IMR-90 (cell line): Measurements from ENCODE around the gene WNT6. TPM values are rescaled to one million over a fixed set of nuclear protein-coding genes. Genes with fewer than 3 reads are reported as not detected.

Source experiments
- ATAC-seq: fragments of 200-7000 bp; cut with Tn5 transposase; 2 replicates; pipeline ENCODE4 v1.9.1; 2020; ENCODE audit warnings: low read depth, mild to moderate bottlenecking, moderate library complexity
- BruUV-seq: library from RNA; stranded (reverse); fragments of 400-500 nt; replicated peaks from 2 replicates; lab custom pipeline; 2021; lab: Mats Ljungman, UMichigan
- CTCF ChIA-PET: fragments of 300-600 bp; formaldehyde crosslinking; extraction: SDS; loops from one replicate; lab custom pipeline; 2021; ENCODE audit warnings: antibody characterized with exemption; lab: Yijun Ruan, JAX
- POLR2A ChIA-PET: fragments of 300-600 bp; sonication (Branson Sonifier 250); formaldehyde crosslinking; loops from one replicate; lab custom pipeline; 2022; ENCODE audit warnings: antibody characterized with exemption; ENCODE audit not compliant: unreplicated experiment; lab: Charles Lee
- DNase-seq: peaks from one replicate; pipeline ENCODE4 v3.0.0; 2013
- H2AFZ ChIP-seq: replicated peaks from 2 replicates; pipeline ENCODE3; 2013; ENCODE audit warnings: low read length, mild to moderate bottlenecking; ENCODE audit not compliant: poor library complexity
- H2AK5ac ChIP-seq: 2 replicates; pipeline ENCODE4 v1.6.1; 2013; ENCODE audit warnings: low read depth, low read length, inconsistent platforms
- H2AK9ac ChIP-seq: replicated peaks from 2 replicates; pipeline ENCODE3; 2013; ENCODE audit warnings: mild to moderate bottlenecking, low read depth, low read length, moderate library complexity; ENCODE audit not compliant: poor library complexity
- H2BK120ac ChIP-seq: 2 replicates; pipeline ENCODE4 v1.6.1; 2013; ENCODE audit warnings: low read depth, low read length, inconsistent platforms
- H2BK15ac ChIP-seq: 3 replicates; pipeline ENCODE4 v1.6.1; 2013; ENCODE audit warnings: low read depth, low read length, inconsistent platforms
- H2BK20ac ChIP-seq: 2 replicates; pipeline ENCODE4 v1.6.1; 2013; ENCODE audit warnings: low read depth, mild to moderate bottlenecking, inconsistent platforms, low read length, moderate library complexity
- H2BK5ac ChIP-seq: 2 replicates; pipeline ENCODE4 v1.6.1; 2013; ENCODE audit warnings: mild to moderate bottlenecking, low read depth, low read length, inconsistent platforms; ENCODE audit not compliant: poor library complexity, severe bottlenecking
- H3K14ac ChIP-seq: replicated peaks from 2 replicates; pipeline ENCODE4 v1.6.1; 2013; ENCODE audit warnings: low read depth, low read length, inconsistent platforms
- H3K18ac ChIP-seq: 2 replicates; pipeline ENCODE4 v1.6.1; 2013; ENCODE audit warnings: low read depth, low read length, control low read depth
- H3K23ac ChIP-seq: 2 replicates; pipeline ENCODE4 v1.6.1; 2013; ENCODE audit warnings: low read depth, low read length, inconsistent platforms
- H3K27ac ChIP-seq: 2 replicates; pipeline ENCODE4 v1.5.1; 2013; ENCODE audit warnings: mild to moderate bottlenecking, control low read depth, low read length; ENCODE audit not compliant: insufficient read depth
- H3K27me3 ChIP-seq: 2 replicates; pipeline ENCODE4 v1.6.1; 2013; ENCODE audit warnings: low read length; ENCODE audit not compliant: control insufficient read depth, insufficient read depth
- H3K36me3 ChIP-seq: 2 replicates; pipeline ENCODE4 v1.6.1; 2013; ENCODE audit warnings: low read length, mixed read lengths; ENCODE audit not compliant: control insufficient read depth, insufficient read depth
- H3K4ac ChIP-seq: 2 replicates; pipeline ENCODE4 v1.6.1; 2013; ENCODE audit warnings: low read depth, low read length, inconsistent platforms
- H3K4me1 ChIP-seq: 2 replicates; pipeline ENCODE4 v1.6.1; 2013; ENCODE audit warnings: low read length, mixed read lengths; ENCODE audit not compliant: control insufficient read depth, insufficient read depth
- H3K4me2 ChIP-seq: 2 replicates; pipeline ENCODE4 v1.6.1; 2013; ENCODE audit warnings: low read depth, mild to moderate bottlenecking, control low read depth, low read length, moderate library complexity
- H3K4me3 ChIP-seq: 2 replicates; pipeline ENCODE4 v1.5.1; 2013; ENCODE audit warnings: low read depth, mild to moderate bottlenecking, control low read depth, low read length, moderate library complexity; ENCODE audit not compliant: insufficient read depth
- H3K56ac ChIP-seq: 2 replicates; pipeline ENCODE4 v1.6.1; 2013; ENCODE audit warnings: low read length, inconsistent platforms; ENCODE audit not compliant: insufficient read depth; ENCODE audit errors: extremely low read depth
- H3K79me1 ChIP-seq, 2 experiments: 2 replicates each; pipeline ENCODE4 v1.6.1; 2013; ENCODE audit warnings: low read length in 2 of 2, inconsistent platforms in 1 of 2, low read depth in 1 of 2
- H3K9ac ChIP-seq: 2 replicates; pipeline ENCODE4 v1.6.1; 2013; ENCODE audit warnings: low read depth, low read length, control low read depth
- H3K9me1 ChIP-seq: 2 replicates; pipeline ENCODE4 v1.6.1; 2013; ENCODE audit warnings: low read length, inconsistent platforms; ENCODE audit not compliant: insufficient read depth
- H3K9me3 ChIP-seq: 2 replicates; pipeline ENCODE4 v1.6.1; 2013; ENCODE audit warnings: low read length; ENCODE audit not compliant: control insufficient read depth, insufficient read depth
- H4K20me1 ChIP-seq: 2 replicates; pipeline ENCODE4 v1.6.1; 2013; ENCODE audit warnings: low read length, inconsistent platforms; ENCODE audit not compliant: insufficient read depth
- H4K5ac ChIP-seq: 2 replicates; pipeline ENCODE4 v1.6.1; 2013; ENCODE audit warnings: mild to moderate bottlenecking, low read depth, low read length, control low read depth
- H4K8ac ChIP-seq, 2 experiments: 2 replicates each; pipeline ENCODE4 v1.6.1; 2013; ENCODE audit warnings: low read depth in 2 of 2, low read length in 2 of 2, control low read depth in 1 of 2, inconsistent platforms in 1 of 2
- H4K91ac ChIP-seq: 2 replicates; pipeline ENCODE4 v1.6.1; 2013; ENCODE audit warnings: low read depth, low read length, inconsistent platforms; ENCODE audit not compliant: insufficient read depth
- BHLHE40 ChIP-seq: fragments of 150-350 bp; IDR thresholded peaks from 2 replicates; pipeline ENCODE4 v1.6.1; 2016; ENCODE audit warnings: mild to moderate bottlenecking, low read depth, low read length
- CEBPB ChIP-seq: IDR thresholded peaks from 2 replicates; pipeline ENCODE4 v1.6.1; 2012; ENCODE audit warnings: low read depth, low read length, improper control_type of control experiment
- CHD1 ChIP-seq: IDR thresholded peaks from 2 replicates; pipeline ENCODE4 v1.6.1; 2012; ENCODE audit warnings: low read depth, low read length, improper control_type of control experiment
- FOS ChIP-seq: fragments of 150-350 bp; IDR thresholded peaks from 2 replicates; pipeline ENCODE4 v1.6.1; 2016; ENCODE audit warnings: low read depth, low read length
- MAFK ChIP-seq: IDR thresholded peaks from 2 replicates; pipeline ENCODE4 v1.6.1; 2012; ENCODE audit warnings: low read depth, low read length, improper control_type of control experiment
- MAZ ChIP-seq: IDR thresholded peaks from 2 replicates; pipeline ENCODE4 v1.6.1; 2012; ENCODE audit warnings: low read depth, mild to moderate bottlenecking, low read length, improper control_type of control experiment, moderate library complexity, borderline replicate concordance
- MXI1 ChIP-seq: IDR thresholded peaks from 2 replicates; pipeline ENCODE4 v1.6.1; 2012; ENCODE audit warnings: low read depth, mild to moderate bottlenecking, low read length, moderate library complexity, borderline replicate concordance
- NFE2L2 ChIP-seq: fragments of 150-350 bp; IDR thresholded peaks from 2 replicates; pipeline ENCODE4 v1.6.1; 2016; ENCODE audit warnings: low read depth, mild to moderate bottlenecking, low read length
- POLR2A ChIP-seq: IDR thresholded peaks from 2 replicates; pipeline ENCODE4 v1.6.1; 2012; ENCODE audit warnings: mild to moderate bottlenecking, low read depth, low read length
- RAD21 ChIP-seq: IDR thresholded peaks from 2 replicates; pipeline ENCODE4 v1.6.1; 2012; ENCODE audit warnings: low read length, improper control_type of control experiment
- RCOR1 ChIP-seq: IDR thresholded peaks from 2 replicates; pipeline ENCODE4 v1.6.1; 2012; ENCODE audit warnings: mild to moderate bottlenecking, low read length, improper control_type of control experiment; ENCODE audit not compliant: insufficient replicate concordance
- RFX5 ChIP-seq: IDR thresholded peaks from 2 replicates; pipeline ENCODE4 v1.8.0; 2012; ENCODE audit warnings: low read depth, mild to moderate bottlenecking, low read length, moderate library complexity
- SMC3 ChIP-seq: fragments of 150-350 bp; IDR thresholded peaks from 2 replicates; pipeline ENCODE4 v1.6.1; 2016; ENCODE audit warnings: low read depth, mild to moderate bottlenecking, antibody characterized with exemption, low read length, moderate library complexity
- WGBS, 2 experiments: methylation state at CpG; one replicate each; pipeline versions ENCODE4 v1.1.5 to v1.1.7; 2013; ENCODE audit warnings: missing lambda C conversion rate in 2 of 2; ENCODE audit not compliant: insufficient read length in 1 of 2; ENCODE audit errors: extremely low coverage in 2 of 2; 5-methylcytosine and 5-hydroxymethylcytosine counted together
- dilution Hi-C: fragments of 300-500 bp; cut with HindIII; formaldehyde crosslinking; loops from one replicate; pipeline ENCODE4 v1.14.3; 2018; ENCODE audit warnings: low sequenced_read_pairs; ENCODE audit not compliant: unreplicated experiment
- in situ Hi-C: fragments of 300-500 bp; cut with MboI; formaldehyde crosslinking; loops from 3 replicates; pipeline ENCODE4 v1.14.3; 2019; ENCODE audit warnings: low sequenced_read_pairs, inconsistent platforms, mixed read lengths
- intact Hi-C: fragments of 100-400 bp; cut with micrococcal nuclease; formaldehyde crosslinking; loops from 2 replicates; pipeline ENCODE4 v1.10.0; 2022
- polyA plus RNA-seq, 3 experiments: library from polyadenylated mRNA; depleted of rRNA; stranded (reverse); fragments of >200 nt; gene quantifications; 2 replicates each; pipeline ENCODE4 v1.2.3, GENCODE V29; 2012; ENCODE audit warnings: low replicate concordance in 1 of 3
- total RNA-seq: library from RNA; depleted of rRNA; stranded (reverse); fragments of >200 nt; gene quantifications from 2 replicates; pipeline ENCODE4 v1.2.3, GENCODE V29; 2012
- TF ChIP-seq, protein P1 (sequence below): conservative IDR thresholded peaks from 2 replicates; pipeline ENCODE4 v1.5.1; 2012; ENCODE audit warnings: mild to moderate bottlenecking, low read depth, low read length, improper control_type of control experiment
- TF ChIP-seq, protein P2 (sequence below): fragments of 150-350 bp; IDR thresholded peaks from 2 replicates; pipeline ENCODE4 v1.6.1; 2017; ENCODE audit warnings: mild to moderate bottlenecking, antibody characterized with exemption, low read length, low read depth
- TF ChIP-seq, protein P3 (sequence below): fragments of 150-350 bp; IDR thresholded peaks from 2 replicates; pipeline ENCODE4 v1.6.1; 2016; ENCODE audit warnings: low read depth, mild to moderate bottlenecking, low read length, moderate library complexity, borderline replicate concordance

The WNT6 gene
- total and polyA plus RNA-seq, 2 of the 4 experiments (the other 2 are of a cell fraction), result not detected

DNA sequence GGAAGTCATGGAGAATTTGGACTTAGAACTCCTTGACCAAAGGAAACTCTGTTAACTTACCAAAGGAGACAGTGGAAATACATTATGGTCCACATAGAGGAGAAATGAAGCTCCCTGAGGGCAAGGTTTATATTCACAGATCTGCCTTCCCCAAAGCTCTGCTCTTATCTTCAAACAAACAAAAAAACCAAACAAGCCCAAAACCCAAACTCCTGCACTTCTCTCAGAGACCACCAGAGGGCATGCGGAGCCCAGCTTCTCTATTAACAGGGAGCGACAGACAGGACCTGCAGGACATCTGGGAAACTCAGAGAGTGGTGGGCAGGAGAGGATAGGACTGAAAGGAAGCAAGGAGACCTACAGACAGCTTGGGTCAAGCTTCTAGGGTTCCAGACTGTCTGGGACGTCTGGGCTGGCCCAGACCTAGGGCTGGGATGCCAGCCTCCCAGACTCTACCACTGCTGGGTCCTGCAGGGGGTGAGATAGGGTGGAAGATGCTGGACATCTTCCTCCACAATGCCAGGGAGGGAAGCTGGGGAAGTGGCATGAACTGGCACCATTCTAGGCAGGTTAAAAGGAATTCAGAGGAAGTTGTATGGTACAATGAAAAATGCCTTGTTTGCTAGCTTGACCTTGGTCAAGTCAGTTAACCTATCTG lies 17.1 kb downstream of the WNT6 start:
- H3K14ac ChIP-seq, result no peak overlapping the region
- H3K36me3 ChIP-seq, result no peaks in the 10 kb centered on the region
- H3K18ac ChIP-seq, result no peak overlapping the region
- H3K4me2 ChIP-seq, result no peak overlapping the region
- peak; percentile 56 for DNase-seq
- H3K56ac ChIP-seq, result no peak overlapping the region
- H4K20me1 ChIP-seq, result no peaks in the 10 kb centered on the region
- no peak overlapping the region for H4K5ac ChIP-seq
- ChIA-PET CTCF (interaction anchor here (0.5 to 4.5 kb wide), 14 partner anchors 10 to 564 kb away, joined by 3 to 49 read pairs (median 4); no protein-coding TSS in a partner anchor), POLR2A (no interaction called here)
- H3K9ac ChIP-seq, result no peak overlapping the region
- no peak overlapping the region for H3K4me3 ChIP-seq
- H3K79me1 ChIP-seq, result no peaks in the 10 kb centered on the region
- H2AFZ ChIP-seq, result no peak overlapping the region
- H4K91ac ChIP-seq, result no peak overlapping the region
- TF ChIP-seq FOS, result no peak
- TF ChIP-seq RCOR1, result no peak
- TF ChIP-seq, protein P1, sequence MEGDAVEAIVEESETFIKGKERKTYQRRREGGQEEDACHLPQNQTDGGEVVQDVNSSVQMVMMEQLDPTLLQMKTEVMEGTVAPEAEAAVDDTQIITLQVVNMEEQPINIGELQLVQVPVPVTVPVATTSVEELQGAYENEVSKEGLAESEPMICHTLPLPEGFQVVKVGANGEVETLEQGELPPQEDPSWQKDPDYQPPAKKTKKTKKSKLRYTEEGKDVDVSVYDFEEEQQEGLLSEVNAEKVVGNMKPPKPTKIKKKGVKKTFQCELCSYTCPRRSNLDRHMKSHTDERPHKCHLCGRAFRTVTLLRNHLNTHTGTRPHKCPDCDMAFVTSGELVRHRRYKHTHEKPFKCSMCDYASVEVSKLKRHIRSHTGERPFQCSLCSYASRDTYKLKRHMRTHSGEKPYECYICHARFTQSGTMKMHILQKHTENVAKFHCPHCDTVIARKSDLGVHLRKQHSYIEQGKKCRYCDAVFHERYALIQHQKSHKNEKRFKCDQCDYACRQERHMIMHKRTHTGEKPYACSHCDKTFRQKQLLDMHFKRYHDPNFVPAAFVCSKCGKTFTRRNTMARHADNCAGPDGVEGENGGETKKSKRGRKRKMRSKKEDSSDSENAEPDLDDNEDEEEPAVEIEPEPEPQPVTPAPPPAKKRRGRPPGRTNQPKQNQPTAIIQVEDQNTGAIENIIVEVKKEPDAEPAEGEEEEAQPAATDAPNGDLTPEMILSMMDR, result peak; percentile 87
- TF ChIP-seq MAZ, result no peak
- peak; percentile 81 for TF ChIP-seq RAD21
- TF ChIP-seq MXI1, result no peak
- TF ChIP-seq SMC3, result peak; percentile 88
- TF ChIP-seq RFX5, result no peak
- TF ChIP-seq NFE2L2, result no peak
- TF ChIP-seq BHLHE40, result no peak
- no peak for TF ChIP-seq CHD1
- no peak for TF ChIP-seq CEBPB
- TF ChIP-seq, protein P2, sequence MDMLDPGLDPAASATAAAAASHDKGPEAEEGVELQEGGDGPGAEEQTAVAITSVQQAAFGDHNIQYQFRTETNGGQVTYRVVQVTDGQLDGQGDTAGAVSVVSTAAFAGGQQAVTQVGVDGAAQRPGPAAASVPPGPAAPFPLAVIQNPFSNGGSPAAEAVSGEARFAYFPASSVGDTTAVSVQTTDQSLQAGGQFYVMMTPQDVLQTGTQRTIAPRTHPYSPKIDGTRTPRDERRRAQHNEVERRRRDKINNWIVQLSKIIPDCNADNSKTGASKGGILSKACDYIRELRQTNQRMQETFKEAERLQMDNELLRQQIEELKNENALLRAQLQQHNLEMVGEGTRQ, result no peak
- TF ChIP-seq POLR2A, result no peak
- TF ChIP-seq MAFK, result no peak
- TF ChIP-seq, protein P3, sequence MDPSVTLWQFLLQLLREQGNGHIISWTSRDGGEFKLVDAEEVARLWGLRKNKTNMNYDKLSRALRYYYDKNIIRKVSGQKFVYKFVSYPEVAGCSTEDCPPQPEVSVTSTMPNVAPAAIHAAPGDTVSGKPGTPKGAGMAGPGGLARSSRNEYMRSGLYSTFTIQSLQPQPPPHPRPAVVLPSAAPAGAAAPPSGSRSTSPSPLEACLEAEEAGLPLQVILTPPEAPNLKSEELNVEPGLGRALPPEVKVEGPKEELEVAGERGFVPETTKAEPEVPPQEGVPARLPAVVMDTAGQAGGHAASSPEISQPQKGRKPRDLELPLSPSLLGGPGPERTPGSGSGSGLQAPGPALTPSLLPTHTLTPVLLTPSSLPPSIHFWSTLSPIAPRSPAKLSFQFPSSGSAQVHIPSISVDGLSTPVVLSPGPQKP, result no peak
- H3K9me3 ChIP-seq, result no peaks in the 10 kb centered on the region; the same call in 1 of the 2 replicates
- no peak overlapping the region for H2BK120ac ChIP-seq
- WGBS, 2 experiments, result no CpG with 5 or more reads among the region's 3 CpGs
- dilution Hi-C loops, result no loop called here
- H3K27ac ChIP-seq, result no peak overlapping the region
- no peak overlapping the region for H4K8ac ChIP-seq
- no peak overlapping the region for H2AK5ac ChIP-seq
- peak overlapping the region; percentile 74 for H2AK9ac ChIP-seq
- no peaks in the 10 kb centered on the region for H3K4me1 ChIP-seq
- no peak overlapping the region for H2BK20ac ChIP-seq
- no peak overlapping the region for H2BK5ac ChIP-seq
- H3K27me3 ChIP-seq, result peaks cover 92% of the 10 kb centered on the region
- H3K9me1 ChIP-seq, result no peaks in the 10 kb centered on the region
- H3K4ac ChIP-seq, result no peak overlapping the region
- BruUV-seq, result no TSS peak
- peak; percentile 84 for ATAC-seq
- in situ Hi-C loops, result no loop called here
- H3K23ac ChIP-seq, result no peak overlapping the region
- intact Hi-C loops, result loop anchor here (1.0 kb wide), 1 partner anchor 22 kb away; no protein-coding TSS in a partner anchor
- no peak overlapping the region for H2BK15ac ChIP-seq
